Lower lobe of right lung (tissue), 2 donors: ENCODE data around the gene SSB. TPM values are rescaled to one million over a fixed set of nuclear protein-coding genes. Genes with fewer than 3 reads are reported as not detected.

ENCODE experiments used
- ATAC-seq, 2 donors: fragments of 200-7000 bp; cut with Tn5 transposase; one replicate each; pipeline ENCODE4 v1.9.1; 2020 to 2022; ENCODE audit warnings: mild to moderate bottlenecking in 2 of 2, moderate library complexity in 2 of 2
- DNase-seq: peaks from one replicate; pipeline ENCODE4 v3.0.0-alpha.2; 2020
- H3K27ac ChIP-seq: fragments of 200-600 bp; one replicate; pipeline ENCODE4 v1.8.0; 2022
- H3K27me3 ChIP-seq: fragments of 200-600 bp; one replicate; pipeline ENCODE4 v1.8.0; 2022; ENCODE audit warnings: low read depth
- H3K36me3 ChIP-seq: fragments of 200-600 bp; one replicate; pipeline ENCODE4 v1.8.0; 2022; ENCODE audit warnings: mild to moderate bottlenecking
- H3K4me1 ChIP-seq: fragments of 200-600 bp; one replicate; pipeline ENCODE4 v1.8.0; 2022
- H3K4me3 ChIP-seq: fragments of 200-600 bp; one replicate; pipeline ENCODE4 v1.8.0; 2022; ENCODE audit warnings: mild to moderate bottlenecking
- H3K9me3 ChIP-seq: fragments of 200-600 bp; one replicate; pipeline ENCODE4 v1.8.0; 2022
- intact Hi-C: fragments of 100-400 bp; cut with DNase I; formaldehyde crosslinking; loops from one replicate; pipeline ENCODE4 v1.11.0; 2022
- total RNA-seq: library from RNA; stranded (reverse); fragmentation: NEBNext Ultra II Directional; extraction: Animal tissue kit (Norgen Biotek cat#: 25700); gene quantifications from one replicate; pipeline ENCODE4 v1.2.1, GENCODE V29; 2021
- TF ChIP-seq, protein P1 (sequence below): fragments of 200-600 bp; IDR thresholded peaks from one replicate; pipeline ENCODE4 v1.8.0; 2022; ENCODE audit warnings: antibody characterized with exemption, mild to moderate bottlenecking
- donor health status: DM: no; HTN: yes; CAD: no; lungs with severe emphysema.

Gene SSB
- total RNA-seq, 1 donor from 2014 or later: 76.3 TPM

DNA sequence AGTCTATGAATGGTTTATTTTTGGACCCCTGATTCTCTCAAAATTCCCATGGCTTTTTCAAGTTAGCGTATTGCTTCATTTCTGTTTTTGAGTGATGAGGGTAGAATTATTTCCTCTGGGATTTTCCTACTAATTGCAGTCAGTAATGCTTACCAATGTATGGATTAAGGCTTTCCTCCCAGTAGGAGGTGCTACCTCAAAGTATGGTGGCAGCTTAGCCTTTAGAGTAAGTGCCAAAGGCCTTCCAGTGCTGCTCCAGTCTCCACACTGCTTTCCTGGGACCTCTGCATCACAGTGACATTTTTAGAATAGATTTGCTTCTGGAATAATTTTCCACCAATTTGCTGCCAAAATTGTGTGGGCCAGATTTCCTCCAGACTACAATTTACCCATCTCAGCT, 16.2 kb upstream of the SSB start:
- no peak for ATAC-seq
- Histone ChIP-seq H3K36me3 (no peaks in the 10 kb centered on the region), H3K27ac (no peak overlapping the region), H3K9me3 (no peaks in the 10 kb centered on the region), H3K4me3 (no peak overlapping the region), H3K27me3 (no peaks in the 10 kb centered on the region), H3K4me1 (no peaks in the 10 kb centered on the region)
- DNase-seq: no peak
- TF ChIP-seq, protein P1, sequence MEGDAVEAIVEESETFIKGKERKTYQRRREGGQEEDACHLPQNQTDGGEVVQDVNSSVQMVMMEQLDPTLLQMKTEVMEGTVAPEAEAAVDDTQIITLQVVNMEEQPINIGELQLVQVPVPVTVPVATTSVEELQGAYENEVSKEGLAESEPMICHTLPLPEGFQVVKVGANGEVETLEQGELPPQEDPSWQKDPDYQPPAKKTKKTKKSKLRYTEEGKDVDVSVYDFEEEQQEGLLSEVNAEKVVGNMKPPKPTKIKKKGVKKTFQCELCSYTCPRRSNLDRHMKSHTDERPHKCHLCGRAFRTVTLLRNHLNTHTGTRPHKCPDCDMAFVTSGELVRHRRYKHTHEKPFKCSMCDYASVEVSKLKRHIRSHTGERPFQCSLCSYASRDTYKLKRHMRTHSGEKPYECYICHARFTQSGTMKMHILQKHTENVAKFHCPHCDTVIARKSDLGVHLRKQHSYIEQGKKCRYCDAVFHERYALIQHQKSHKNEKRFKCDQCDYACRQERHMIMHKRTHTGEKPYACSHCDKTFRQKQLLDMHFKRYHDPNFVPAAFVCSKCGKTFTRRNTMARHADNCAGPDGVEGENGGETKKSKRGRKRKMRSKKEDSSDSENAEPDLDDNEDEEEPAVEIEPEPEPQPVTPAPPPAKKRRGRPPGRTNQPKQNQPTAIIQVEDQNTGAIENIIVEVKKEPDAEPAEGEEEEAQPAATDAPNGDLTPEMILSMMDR: no peak
- intact Hi-C loops: no loop called here

DNA sequence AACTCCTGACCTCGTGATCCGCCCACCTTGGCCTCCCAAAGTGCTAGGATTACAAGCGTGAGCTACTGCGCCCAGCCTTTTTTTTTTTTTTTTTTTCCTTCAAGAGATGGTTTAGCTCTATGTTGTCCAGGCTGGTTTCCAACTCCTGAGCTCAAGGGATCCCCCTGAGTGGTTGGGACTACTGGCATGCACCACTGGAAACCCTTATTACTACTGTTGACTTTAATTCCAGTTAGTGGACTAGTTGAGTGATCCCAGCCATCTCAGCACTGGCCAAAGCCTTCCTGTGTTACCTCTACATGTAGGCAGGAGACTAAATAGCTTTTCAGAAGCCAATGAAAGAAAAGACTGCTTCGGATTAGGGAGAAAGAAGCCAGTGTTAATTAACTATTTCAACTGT, 8.1 kb upstream of the SSB start:
- Histone ChIP-seq H3K36me3 (no peaks in the 10 kb centered on the region), H3K4me3 (no peak overlapping the region), H3K27ac (no peak overlapping the region), H3K4me1 (peaks cover 4% of the 10 kb centered on the region), H3K9me3 (no peaks in the 10 kb centered on the region), H3K27me3 (no peaks in the 10 kb centered on the region)
- DNase-seq (no peak), ATAC-seq (no peak)
- TF ChIP-seq, protein P1: no peak
- intact Hi-C loops: no loop called here

DNA sequence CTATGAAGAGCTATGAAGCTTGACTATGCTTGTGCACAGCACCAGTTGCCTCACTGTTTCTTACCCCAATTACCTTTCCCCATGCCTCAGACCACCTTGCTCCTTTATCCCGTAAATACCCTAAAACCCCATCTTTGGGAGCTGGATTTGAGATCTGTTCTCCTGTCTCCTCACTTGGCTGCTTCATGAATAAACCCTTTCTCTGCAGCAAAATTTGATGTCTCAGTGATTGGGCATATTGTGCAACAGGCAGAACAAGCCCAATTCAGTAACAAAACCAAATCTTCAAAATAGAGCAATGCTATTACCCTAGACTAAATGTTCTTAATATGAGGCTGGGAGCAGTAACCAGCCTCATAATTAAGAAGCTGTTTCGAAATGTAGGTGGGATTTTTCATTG, 3.5 kb upstream of the SSB start:
- Histone ChIP-seq H3K4me3 (no peak overlapping the region), H3K27ac (no peak overlapping the region), H3K36me3 (no peaks in the 10 kb centered on the region), H3K4me1 (peaks cover 8% of the 10 kb centered on the region), H3K9me3 (no peaks in the 10 kb centered on the region), H3K27me3 (no peaks in the 10 kb centered on the region)
- TF ChIP-seq, protein P1: no peak
- intact Hi-C loops: no loop called here
- ATAC-seq: no peak
- DNase-seq: no peak

DNA sequence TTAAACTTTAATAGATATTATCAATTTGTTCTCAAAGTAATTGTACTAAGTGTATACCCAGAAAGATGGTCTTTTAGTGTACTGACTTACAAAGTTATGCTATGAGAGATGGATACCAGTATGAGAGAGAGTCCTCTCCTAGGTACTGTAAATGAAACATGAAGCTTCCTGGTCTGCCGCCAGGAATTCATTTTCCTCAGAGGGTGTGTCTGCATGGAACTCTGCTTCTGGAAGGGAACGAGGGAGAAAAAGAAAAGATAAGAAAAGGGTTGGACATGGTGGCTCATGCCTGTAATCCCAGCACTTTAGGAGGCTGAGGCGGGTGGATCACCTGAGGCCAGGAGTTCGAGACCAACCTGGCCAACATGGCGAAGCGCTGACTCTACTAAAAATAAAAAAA, 2.2 kb upstream of the SSB start:
- Histone ChIP-seq H3K4me1 (peaks cover 10% of the 10 kb centered on the region), H3K27me3 (no peaks in the 10 kb centered on the region), H3K27ac (no peak overlapping the region), H3K9me3 (no peaks in the 10 kb centered on the region), H3K36me3 (peaks cover 6% of the 10 kb centered on the region), H3K4me3 (no peak overlapping the region)
- DNase-seq: no peak
- TF ChIP-seq, protein P1: no peak
- intact Hi-C loops: no loop called here
- ATAC-seq: no peak

DNA sequence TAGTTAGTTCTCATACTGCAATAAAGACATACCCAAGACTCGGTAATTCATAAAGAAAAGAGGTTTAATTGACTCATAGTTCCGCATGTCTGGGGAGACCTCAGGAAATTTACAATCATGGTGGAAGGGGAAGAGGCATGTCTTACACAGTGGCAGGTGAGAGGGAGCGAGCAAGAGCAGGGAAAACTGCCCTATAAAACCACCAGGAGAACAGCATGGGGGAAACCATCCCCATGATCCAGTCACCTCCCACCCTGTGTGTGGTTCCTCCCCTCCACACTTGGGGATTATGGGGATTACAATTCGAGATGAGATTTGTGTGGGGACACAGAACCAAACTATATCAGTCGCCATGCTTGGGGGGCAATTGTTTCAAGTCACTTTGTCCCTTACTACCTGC, 1.1 kb upstream of the SSB start:
- Histone ChIP-seq H3K4me1 (peaks cover 16% of the 10 kb centered on the region), H3K9me3 (no peaks in the 10 kb centered on the region), H3K4me3 (no peak overlapping the region), H3K27me3 (no peaks in the 10 kb centered on the region), H3K36me3 (peaks cover 18% of the 10 kb centered on the region), H3K27ac (no peak overlapping the region)
- ATAC-seq (no peak), DNase-seq (no peak)
- TF ChIP-seq, protein P1: no peak
- intact Hi-C loops: no loop called here

DNA sequence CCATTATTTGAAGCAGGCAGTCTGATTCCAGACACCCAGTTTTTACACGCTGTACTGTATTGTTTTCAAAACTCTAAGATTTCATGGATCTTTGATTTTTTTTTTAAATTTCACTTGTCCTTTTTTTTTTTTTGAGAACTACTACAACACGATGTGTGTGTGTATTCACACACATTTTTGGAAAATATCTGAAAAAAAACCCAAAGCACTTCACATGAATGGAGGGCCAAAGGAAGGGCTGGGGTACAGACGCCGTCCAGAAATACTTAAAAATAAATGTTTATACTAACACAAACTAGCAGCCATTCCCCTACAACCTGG, 314 bp upstream of the SSB start:
- intact Hi-C loops: no loop called here

More for the DNA sequence above, 314 bp upstream of the SSB start:
- TF ChIP-seq, protein P1: no peak
- Histone ChIP-seq H3K36me3 (peaks cover 24% of the 10 kb centered on the region), H3K9me3 (no peaks in the 10 kb centered on the region), H3K4me1 (peaks cover 19% of the 10 kb centered on the region), H3K4me3 (peak overlapping the region; percentile 85), H3K27me3 (no peaks in the 10 kb centered on the region), H3K27ac (peak overlapping the region; percentile 85)
- no peak for ATAC-seq
- DNase-seq: no peak
